Measurements from ENCODE around the gene TBPL1.
"Not testable (repeated sequence)": the region's sequence is repeated elsewhere in the genome, so short reads cannot be mapped to it uniquely, and the experiment has no call there.

The TBPL1 gene

DNA sequence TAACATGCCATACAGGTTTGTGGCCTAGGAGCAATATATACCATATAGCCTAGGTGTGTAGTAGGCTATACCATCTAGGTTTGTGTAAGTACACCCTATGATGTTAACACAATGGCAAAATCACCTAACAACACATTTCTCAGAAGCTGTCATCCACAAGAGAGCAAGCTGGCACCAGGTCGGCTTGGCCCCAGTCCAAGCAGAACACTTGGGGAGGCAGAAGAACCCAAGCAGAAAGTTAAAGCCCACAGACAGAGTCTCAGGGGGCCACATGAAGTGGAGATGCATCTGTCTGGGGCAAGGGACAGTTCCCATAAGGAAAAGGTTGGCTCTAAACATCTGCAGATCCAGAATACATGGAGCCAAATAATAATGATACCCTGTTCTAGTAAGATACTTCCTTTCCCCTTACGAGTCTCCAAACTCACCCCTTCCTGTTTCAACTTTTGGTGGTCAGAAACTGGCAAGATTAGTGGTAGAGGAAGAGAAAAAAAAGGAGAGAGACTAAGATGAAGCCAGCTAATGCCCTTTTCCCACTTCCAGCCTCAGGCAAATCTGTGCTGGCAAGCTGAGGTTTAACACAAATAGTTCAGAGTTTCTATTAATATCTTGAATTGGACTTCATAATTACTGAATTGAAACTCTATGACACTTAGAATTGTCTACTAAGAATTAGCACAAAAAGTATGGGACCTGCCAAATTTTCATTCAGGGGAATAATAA lies 34.7 kb upstream of the TBPL1 start:
- H3K4me3 ChIP-seq (replicated peaks; ENCODE audit: low read depth, low read length) = no peak overlapping the region
- TF ChIP-seq, protein P1, sequence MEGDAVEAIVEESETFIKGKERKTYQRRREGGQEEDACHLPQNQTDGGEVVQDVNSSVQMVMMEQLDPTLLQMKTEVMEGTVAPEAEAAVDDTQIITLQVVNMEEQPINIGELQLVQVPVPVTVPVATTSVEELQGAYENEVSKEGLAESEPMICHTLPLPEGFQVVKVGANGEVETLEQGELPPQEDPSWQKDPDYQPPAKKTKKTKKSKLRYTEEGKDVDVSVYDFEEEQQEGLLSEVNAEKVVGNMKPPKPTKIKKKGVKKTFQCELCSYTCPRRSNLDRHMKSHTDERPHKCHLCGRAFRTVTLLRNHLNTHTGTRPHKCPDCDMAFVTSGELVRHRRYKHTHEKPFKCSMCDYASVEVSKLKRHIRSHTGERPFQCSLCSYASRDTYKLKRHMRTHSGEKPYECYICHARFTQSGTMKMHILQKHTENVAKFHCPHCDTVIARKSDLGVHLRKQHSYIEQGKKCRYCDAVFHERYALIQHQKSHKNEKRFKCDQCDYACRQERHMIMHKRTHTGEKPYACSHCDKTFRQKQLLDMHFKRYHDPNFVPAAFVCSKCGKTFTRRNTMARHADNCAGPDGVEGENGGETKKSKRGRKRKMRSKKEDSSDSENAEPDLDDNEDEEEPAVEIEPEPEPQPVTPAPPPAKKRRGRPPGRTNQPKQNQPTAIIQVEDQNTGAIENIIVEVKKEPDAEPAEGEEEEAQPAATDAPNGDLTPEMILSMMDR (IDR thresholded peaks at IDR 0.05; ENCODE audit: insufficient read depth, low read length, poor library complexity, severe bottlenecking) = no peak
- no peaks in the 10 kb centered on the region for H3K27me3 ChIP-seq (replicated peaks; ENCODE audit: control insufficient read depth, insufficient read depth, low read length)
- no peaks in the 10 kb centered on the region for H3K36me3 ChIP-seq (ENCODE audit: control insufficient read depth, insufficient read depth, low read length)
- DNase-seq (ENCODE audit: extremely low read depth, insufficient read length) = no peak

DNA sequence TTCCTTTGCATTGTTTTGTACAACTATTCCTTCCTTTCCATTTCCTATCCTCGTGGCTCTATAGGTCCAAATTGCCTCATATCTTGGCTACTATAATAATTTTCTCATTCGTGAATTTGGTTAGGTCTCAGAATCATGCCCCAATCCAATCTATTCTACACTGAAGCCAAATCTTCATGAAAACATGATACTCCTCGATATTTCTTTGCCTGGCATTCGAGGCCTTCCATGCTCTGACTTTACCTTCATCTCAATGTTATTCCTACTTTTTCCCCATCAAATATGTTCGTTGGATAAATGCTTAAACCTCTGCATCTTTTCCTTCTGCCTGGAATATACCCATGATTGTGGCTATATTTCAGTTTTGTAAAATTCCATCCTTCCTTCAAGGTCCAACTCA lies 33.7 kb upstream of the TBPL1 start:
- no peaks in the 10 kb centered on the region for H3K36me3 ChIP-seq (ENCODE audit: control insufficient read depth, insufficient read depth, low read length)
- no peaks in the 10 kb centered on the region for H3K27me3 ChIP-seq (replicated peaks; ENCODE audit: control insufficient read depth, insufficient read depth, low read length)
- TF ChIP-seq, protein P1 (IDR thresholded peaks at IDR 0.05; ENCODE audit: insufficient read depth, low read length, poor library complexity, severe bottlenecking) = no peak
- H3K4me3 ChIP-seq (replicated peaks; ENCODE audit: low read depth, low read length) = no peak overlapping the region
- no peak for DNase-seq (ENCODE audit: extremely low read depth, insufficient read length)

DNA sequence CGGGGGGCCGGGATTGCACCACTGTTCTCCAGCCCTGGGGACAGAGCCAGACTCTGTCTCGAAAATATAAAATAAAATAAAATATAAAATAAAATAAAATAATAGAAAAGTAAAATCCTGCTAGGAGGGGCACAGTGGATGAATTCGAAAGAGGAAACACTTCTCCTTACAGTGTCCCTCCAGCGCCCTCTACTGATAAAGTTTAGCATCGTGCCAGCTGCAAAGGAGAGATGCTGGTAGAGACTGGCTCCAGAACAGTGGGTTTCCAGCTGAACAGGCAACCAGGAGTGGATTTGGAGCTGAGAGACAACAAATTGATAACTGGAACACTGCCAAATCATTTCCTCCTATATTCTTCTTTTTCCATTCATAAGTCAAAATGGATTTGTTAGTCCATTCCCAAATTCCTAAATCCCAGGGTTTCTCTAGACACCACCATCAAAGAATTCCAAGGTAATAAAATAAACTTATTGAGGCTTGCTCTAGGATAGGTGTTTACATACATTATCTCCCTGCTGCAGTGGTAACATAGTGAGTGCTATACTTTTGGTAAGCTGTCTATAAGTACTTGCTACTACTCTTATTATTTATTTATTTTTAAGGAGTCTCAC lies 31.7 kb upstream of the TBPL1 start:
- TF ChIP-seq, protein P1 (IDR thresholded peaks at IDR 0.05; ENCODE audit: insufficient read depth, low read length, poor library complexity, severe bottlenecking) = peak; percentile 84
- no peaks in the 10 kb centered on the region for H3K36me3 ChIP-seq (ENCODE audit: control insufficient read depth, insufficient read depth, low read length)
- H3K4me3 ChIP-seq (replicated peaks; ENCODE audit: low read depth, low read length) = no peak overlapping the region
- DNase-seq (ENCODE audit: extremely low read depth, insufficient read length) = peak; percentile 34
- H3K27me3 ChIP-seq (replicated peaks; ENCODE audit: control insufficient read depth, insufficient read depth, low read length) = no peaks in the 10 kb centered on the region

DNA sequence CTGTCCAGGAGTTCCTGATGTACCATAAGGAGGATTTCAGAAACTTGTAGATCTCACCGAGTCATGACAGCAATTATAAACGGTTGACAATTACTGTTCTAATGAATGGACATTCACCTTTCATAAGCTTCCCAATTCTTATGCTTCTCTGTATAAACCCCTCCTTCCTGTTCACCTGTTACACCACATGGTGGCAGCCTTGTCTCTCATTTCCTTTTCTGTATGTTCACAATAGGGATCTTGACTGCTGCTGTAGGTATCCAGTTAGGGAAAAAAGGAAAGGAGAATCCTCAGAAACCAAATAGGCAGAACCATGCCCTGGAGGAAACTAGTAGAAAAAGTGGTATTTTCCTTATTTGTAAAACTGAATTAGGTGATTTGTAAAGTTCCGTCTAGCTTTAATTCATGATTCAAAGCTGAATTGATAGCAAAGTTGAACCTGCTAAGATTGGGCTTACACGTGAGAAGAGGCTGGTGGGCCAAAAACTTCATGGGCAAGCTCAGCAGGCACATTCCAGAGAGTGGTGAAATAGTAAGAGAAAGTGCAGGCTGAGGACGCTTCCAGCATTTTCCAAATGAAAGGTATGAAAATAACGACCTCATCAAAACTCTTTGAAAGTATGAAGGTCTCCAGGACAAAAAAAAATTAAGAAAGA lies 29.0 kb upstream of the TBPL1 start:
- H3K36me3 ChIP-seq (ENCODE audit: control insufficient read depth, insufficient read depth, low read length) = no peaks in the 10 kb centered on the region
- no peak overlapping the region for H3K4me3 ChIP-seq (replicated peaks; ENCODE audit: low read depth, low read length)
- TF ChIP-seq, protein P1 (IDR thresholded peaks at IDR 0.05; ENCODE audit: insufficient read depth, low read length, poor library complexity, severe bottlenecking) = peak; percentile 81
- no peaks in the 10 kb centered on the region for H3K27me3 ChIP-seq (replicated peaks; ENCODE audit: control insufficient read depth, insufficient read depth, low read length)
- no peak for DNase-seq (ENCODE audit: extremely low read depth, insufficient read length)

DNA sequence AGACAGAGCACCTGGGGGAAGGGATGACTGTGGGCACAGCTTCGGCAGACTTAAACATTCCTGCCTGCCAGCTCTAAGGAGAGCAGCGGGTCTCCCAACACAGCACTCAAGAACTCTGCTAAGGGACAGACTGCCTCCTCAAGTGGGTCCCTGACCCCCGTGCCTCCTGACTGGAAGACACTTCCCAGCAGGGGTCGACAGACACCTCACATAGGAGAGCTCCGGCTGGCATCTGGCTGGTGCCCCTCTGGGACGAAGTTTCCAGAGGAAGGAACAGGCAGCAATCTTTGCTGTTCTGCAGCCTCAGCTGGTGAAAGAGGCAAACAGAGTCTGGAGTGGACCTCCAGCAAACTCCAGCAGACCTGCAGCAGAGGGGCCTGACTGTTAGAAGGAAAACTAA lies 21.8 kb upstream of the TBPL1 start:
- not testable (repeated sequence) for DNase-seq (ENCODE audit: extremely low read depth, insufficient read length); H3K4me3 ChIP-seq (replicated peaks; ENCODE audit: low read depth, low read length); H3K36me3 ChIP-seq (ENCODE audit: control insufficient read depth, insufficient read depth, low read length); H3K27me3 ChIP-seq (replicated peaks; ENCODE audit: control insufficient read depth, insufficient read depth, low read length)

DNA sequence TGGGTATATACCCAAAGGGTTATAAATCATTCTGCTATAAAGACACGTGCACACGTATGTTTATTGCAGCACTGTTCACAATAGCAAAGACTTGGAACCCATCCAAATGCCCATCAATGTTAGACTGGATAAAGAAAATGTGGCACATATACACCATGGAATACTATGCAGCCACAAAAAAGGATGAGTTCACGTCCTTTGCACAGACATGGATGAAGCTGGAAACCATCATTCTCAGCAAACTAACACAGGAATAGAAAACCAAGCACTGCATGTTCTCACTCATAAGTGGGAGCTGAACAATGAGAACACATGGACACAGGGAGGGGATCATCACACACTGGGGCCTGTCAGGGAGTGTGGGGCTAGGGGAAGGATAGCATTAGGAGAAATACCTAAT lies 16.7 kb upstream of the TBPL1 start:
- not testable (repeated sequence) for H3K27me3 ChIP-seq (replicated peaks; ENCODE audit: control insufficient read depth, insufficient read depth, low read length); H3K36me3 ChIP-seq (ENCODE audit: control insufficient read depth, insufficient read depth, low read length); DNase-seq (ENCODE audit: extremely low read depth, insufficient read length); H3K4me3 ChIP-seq (replicated peaks; ENCODE audit: low read depth, low read length)
